Thyroid gland (tissue), 4 donors: ENCODE results near the gene SEMA5A.

Source experiments
- POLR2A ChIP-seq, 2 donors: fragments of 450-650 bp; IDR thresholded peaks; one replicate each; pipeline ENCODE4 v1.6.1; 2017; ENCODE audit warnings: antibody characterized with exemption in 2 of 2, mild to moderate bottlenecking in 2 of 2, moderate library complexity in 1 of 2
- TF ChIP-seq, protein P1 (sequence below), 6 experiments: fragments of 200-600 bp in 3 of 6; fragments of 450-650 bp in 3 of 6; sonication (generic) in 3 of 6; IDR thresholded peaks; one replicate each; pipeline ENCODE4 v1.5.1; 2016 to 2019; ENCODE audit warnings: antibody characterized with exemption in 6 of 6, mild to moderate bottlenecking in 2 of 6, inconsistent platforms in 1 of 6, moderate library complexity in 1 of 6

DNA sequence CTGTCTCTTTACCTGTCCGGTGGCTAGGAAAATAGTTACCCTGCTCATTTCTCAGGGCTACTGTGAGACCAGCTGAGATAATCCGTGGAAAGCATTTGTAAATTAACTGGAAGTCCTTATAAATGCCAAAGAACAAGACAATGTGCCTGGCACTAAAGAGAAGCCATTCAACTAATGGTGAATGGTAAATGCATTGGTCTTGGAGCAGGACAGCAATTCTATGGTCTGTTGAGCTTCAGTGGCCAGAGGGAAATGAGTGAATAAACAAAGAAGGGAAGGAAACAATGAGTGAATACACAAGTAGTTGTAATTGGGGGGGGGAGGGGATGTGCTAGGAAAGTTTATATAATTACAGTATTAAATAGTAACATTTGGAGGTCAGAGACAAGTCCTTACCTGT, 353.6 kb downstream of the SEMA5A start:
- TF ChIP-seq, protein P1, sequence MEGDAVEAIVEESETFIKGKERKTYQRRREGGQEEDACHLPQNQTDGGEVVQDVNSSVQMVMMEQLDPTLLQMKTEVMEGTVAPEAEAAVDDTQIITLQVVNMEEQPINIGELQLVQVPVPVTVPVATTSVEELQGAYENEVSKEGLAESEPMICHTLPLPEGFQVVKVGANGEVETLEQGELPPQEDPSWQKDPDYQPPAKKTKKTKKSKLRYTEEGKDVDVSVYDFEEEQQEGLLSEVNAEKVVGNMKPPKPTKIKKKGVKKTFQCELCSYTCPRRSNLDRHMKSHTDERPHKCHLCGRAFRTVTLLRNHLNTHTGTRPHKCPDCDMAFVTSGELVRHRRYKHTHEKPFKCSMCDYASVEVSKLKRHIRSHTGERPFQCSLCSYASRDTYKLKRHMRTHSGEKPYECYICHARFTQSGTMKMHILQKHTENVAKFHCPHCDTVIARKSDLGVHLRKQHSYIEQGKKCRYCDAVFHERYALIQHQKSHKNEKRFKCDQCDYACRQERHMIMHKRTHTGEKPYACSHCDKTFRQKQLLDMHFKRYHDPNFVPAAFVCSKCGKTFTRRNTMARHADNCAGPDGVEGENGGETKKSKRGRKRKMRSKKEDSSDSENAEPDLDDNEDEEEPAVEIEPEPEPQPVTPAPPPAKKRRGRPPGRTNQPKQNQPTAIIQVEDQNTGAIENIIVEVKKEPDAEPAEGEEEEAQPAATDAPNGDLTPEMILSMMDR (IDR thresholded peaks at IDR 0.05): no peak
- TF ChIP-seq POLR2A (IDR thresholded peaks at IDR 0.05): no peak
